HG03342 (cell line): ENCODE data around the gene LSM2.

Source experiments
- ATAC-seq: cut with Tn5 transposase; IDR thresholded peaks from one replicate; pipeline ENCODE4 v1.9.1; 2021; ENCODE audit warnings: mild to moderate bottlenecking, moderate library complexity; ENCODE audit not compliant: unreplicated experiment

The LSM2 gene

GRCh38 chr6:31758281-31758680, 48.5 kb downstream of the LSM2 start:
- no peak for ATAC-seq

GRCh38 chr6:31752739-31753319, 53.9 kb downstream of the LSM2 start:
- no peak for ATAC-seq

GRCh38 chr6:31750411-31751022, 56.2 kb downstream of the LSM2 start:
- ATAC-seq: no peak

GRCh38 chr6:31749301-31750036, 57.3 kb downstream of the LSM2 start:
- ATAC-seq: no peak
